Measurements from ENCODE around the gene TNRC6C.

DNA sequence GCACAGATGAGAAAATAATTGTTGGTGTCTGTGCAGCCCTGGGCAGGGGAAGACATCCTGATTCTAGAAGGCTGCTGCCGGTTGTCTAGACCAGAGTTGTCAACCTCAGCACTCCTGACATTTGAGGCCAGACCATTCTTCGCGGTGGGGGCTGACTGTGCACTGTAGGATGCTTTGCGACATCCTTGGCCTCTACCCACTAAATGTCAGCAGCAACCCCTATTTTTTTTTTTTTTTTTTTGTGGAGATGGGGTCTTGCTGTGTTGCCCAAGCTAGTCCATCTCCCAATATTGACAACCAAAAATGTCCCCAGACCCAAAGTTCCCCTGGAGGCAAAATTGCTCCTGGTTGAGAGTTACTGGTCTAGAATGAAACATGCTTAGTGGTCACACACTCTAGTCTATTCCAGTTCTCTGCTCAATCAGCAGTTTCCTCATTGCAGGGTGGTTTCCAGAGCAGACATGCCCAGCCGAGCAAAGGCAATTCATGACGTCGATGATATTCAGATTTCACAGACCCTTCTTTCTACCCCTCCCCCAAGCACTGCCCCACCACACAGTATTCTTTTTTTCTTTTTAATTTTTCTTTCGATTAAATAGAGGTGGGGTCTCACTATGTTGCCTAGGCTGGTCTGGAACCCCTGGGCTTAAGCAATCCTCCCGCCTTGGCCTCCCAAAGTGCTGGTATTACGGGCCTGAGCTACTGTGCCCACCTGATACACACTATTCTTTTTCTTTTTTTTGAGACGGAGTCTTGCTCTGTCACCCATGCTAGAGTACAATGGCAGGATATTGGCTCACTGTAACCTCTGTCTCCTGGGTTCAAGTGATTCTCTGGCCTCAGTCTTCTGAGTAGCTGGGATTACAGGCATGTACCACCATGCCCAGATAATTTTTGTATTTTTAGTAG, 196.7 kb downstream of the TNRC6C start:
- TF ChIP-seq POLR2A (IDR thresholded peaks at IDR 0.05; ENCODE audit: low read length) (no peak), GATA1 (IDR thresholded peaks at IDR 0.05; ENCODE audit: low read depth, low read length) (no peak)

Measured in erythroblast (primary cell).